HFF-Myc (cell line): ENCODE measurements around the gene GRB10.

Experiments used
- DNase-seq: peaks from one replicate; pipeline ENCODE4 v3.0.0-alpha.2; 2011; ENCODE audit warnings: low read depth; ENCODE audit errors: extremely low read depth
- H3K4me3 ChIP-seq: replicated peaks from 2 replicates; pipeline ENCODE4 v1.5.1; 2011; ENCODE audit warnings: low read depth, mild to moderate bottlenecking, control low read depth, low read length
- TF ChIP-seq, protein P1 (sequence below): IDR thresholded peaks from 2 replicates; pipeline ENCODE4 v1.5.1; 2012; ENCODE audit warnings: mild to moderate bottlenecking, low read depth, low read length, control low read depth; ENCODE audit errors: missing control alignments

Gene GRB10

DNA sequence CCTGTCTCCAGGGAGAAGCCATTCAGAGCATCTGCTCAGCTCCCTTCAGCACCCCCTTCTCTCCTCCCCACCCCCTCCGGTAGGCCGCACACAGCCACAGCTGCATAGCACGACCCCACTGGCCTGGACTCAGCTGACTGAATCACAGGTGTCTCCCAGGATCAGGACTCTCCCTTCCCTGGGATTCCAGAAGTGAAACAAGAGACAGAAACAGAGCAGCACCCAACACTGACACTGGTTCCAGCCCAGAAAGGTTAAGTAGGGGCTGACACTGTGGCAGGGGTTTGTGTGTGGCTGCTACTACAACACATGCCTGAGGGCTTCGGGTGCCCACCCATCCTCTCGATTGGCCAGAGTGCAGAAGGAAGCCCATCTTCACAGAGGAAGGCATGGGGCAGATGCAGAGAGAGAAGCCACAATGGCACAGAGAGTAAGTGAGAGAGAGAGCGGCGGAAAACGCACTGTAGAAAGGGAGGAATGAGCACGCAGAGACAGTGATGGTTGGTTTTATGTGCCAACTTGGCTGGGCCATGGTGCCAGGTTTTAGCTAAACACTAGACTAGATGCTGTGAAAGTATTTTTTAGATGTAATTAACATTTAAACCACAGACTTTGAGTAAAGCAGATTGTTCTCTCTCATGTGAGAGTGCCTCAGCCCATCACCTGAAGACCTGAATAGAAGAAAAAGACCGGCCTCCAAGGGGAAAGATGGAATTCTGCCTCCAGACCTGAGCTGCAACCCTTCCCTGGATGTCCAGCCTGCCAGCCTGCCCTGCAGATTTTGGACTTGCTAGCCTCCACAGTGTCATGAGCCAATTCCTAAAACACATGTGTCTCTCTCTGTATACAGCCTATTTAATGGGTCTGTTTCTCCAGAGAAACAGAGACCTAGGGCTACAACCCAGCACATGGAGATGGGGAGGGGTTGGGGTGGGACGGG is 107.5 kb downstream of the GRB10 start:
- no peak for DNase-seq
- TF ChIP-seq, protein P1, sequence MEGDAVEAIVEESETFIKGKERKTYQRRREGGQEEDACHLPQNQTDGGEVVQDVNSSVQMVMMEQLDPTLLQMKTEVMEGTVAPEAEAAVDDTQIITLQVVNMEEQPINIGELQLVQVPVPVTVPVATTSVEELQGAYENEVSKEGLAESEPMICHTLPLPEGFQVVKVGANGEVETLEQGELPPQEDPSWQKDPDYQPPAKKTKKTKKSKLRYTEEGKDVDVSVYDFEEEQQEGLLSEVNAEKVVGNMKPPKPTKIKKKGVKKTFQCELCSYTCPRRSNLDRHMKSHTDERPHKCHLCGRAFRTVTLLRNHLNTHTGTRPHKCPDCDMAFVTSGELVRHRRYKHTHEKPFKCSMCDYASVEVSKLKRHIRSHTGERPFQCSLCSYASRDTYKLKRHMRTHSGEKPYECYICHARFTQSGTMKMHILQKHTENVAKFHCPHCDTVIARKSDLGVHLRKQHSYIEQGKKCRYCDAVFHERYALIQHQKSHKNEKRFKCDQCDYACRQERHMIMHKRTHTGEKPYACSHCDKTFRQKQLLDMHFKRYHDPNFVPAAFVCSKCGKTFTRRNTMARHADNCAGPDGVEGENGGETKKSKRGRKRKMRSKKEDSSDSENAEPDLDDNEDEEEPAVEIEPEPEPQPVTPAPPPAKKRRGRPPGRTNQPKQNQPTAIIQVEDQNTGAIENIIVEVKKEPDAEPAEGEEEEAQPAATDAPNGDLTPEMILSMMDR: no peak
- no peak overlapping the region for H3K4me3 ChIP-seq

DNA sequence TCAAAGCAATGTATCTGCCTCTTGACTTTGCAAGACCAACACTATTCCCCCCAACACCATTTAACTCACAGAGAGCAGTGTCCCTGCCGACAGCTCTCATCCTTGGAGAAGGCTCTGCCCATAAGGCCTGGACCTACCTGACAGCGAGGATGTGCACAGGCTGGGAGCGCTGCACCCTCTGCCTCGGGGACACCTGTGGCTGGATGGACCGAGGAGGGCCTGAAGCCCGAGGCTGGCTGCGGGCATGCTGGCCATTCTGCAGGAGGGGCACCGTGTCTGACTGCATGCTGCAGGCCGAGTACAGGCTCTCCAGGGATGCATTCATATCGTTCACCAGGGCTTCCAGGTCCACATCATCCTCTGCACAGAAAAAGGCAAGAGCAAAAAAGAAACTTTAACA is 108.4 kb downstream of the GRB10 start:
- no peak for DNase-seq
- TF ChIP-seq, protein P1: no peak
- H3K4me3 ChIP-seq: no peak overlapping the region

DNA sequence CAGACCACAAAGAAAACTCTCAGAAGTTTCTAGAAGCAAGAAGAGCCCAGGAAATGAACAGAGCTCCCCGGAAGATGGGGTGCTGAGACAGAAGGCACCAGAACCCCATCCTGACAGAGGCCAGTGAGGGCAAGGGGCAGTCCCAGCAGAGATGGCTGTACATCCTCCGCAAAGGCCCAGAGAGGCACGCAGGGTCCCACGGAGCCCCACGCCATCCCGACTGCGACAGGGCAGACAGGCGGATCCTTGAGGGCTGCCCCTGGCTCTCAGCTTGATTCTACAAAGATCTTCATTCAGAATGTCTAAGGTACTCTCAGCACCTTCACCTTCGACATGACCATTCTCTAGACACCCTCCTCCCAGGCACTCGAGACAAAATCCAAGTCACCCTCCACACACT is 109.6 kb downstream of the GRB10 start:
- TF ChIP-seq, protein P1: no peak
- no peak for DNase-seq
- no peak overlapping the region for H3K4me3 ChIP-seq

DNA sequence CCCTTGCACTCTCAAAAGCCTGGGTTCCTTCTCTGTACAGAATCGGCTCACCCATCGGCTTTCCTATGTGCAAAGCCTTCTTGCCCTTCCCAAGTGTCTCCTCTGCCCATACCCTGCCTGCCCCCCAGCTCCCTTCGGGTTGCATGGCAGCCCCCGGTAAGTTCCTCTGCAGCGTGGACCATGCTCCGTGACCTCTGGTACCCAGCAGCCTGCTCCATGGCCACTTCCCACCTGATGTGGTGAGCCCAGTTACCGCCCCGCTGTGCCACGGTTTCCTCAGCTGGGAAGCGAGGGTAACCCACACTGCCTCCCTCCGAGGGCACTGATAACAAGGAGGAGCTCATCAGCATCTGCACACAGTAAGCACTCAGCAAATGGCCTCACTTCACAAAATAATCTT is 110.7 kb downstream of the GRB10 start:
- TF ChIP-seq, protein P1: no peak
- DNase-seq: no peak
- no peak overlapping the region for H3K4me3 ChIP-seq

DNA sequence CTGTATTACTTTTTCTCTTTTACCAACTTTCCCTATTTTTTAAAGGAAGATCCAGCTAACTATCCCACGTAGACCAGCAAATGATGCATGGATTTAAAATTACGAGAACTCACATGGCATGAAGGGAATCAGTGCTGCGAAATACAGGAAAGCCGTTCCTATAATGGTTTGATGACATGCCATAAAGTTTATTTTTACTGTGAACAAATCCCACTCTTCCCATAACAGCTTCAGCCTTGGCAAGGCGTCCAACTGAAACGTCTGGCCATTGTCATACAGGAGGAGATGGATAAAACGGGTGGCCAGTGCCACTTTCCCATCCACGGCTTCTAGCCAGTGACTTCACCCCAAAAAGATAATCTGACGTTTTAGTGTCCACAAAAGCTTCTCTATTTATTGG is 111.3 kb downstream of the GRB10 start:
- H3K4me3 ChIP-seq: no peak overlapping the region
- TF ChIP-seq, protein P1: no peak
- DNase-seq: no peak

DNA sequence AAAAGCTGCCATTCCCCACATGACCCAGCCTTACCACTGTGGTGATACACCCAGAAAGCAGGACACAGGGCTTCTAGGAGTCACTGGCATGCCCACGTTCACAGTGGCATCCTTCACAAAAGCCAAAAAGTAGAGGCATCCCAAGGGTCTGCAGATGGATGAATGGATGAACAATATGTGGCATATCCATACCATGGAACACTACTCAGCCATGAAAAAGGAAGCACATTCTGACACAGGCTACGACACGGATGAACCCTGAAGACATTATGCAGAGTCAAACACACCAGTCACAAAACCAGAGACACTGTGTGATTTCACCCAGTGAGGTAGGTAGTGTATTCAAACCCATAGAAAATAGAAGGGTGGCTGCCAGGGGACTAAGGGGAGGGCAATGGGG is 112.8 kb downstream of the GRB10 start:
- no peak overlapping the region for H3K4me3 ChIP-seq
- TF ChIP-seq, protein P1: no peak
- no peak for DNase-seq
